HG03060 (cell line): ENCODE data around the gene BRWD1.

Source experiments
- ATAC-seq: cut with Tn5 transposase; IDR thresholded peaks from one replicate; pipeline ENCODE4 v1.9.1; 2021; ENCODE audit warnings: low read depth, moderate number of reproducible peaks; ENCODE audit not compliant: unreplicated experiment

BRWD1 gene

DNA sequence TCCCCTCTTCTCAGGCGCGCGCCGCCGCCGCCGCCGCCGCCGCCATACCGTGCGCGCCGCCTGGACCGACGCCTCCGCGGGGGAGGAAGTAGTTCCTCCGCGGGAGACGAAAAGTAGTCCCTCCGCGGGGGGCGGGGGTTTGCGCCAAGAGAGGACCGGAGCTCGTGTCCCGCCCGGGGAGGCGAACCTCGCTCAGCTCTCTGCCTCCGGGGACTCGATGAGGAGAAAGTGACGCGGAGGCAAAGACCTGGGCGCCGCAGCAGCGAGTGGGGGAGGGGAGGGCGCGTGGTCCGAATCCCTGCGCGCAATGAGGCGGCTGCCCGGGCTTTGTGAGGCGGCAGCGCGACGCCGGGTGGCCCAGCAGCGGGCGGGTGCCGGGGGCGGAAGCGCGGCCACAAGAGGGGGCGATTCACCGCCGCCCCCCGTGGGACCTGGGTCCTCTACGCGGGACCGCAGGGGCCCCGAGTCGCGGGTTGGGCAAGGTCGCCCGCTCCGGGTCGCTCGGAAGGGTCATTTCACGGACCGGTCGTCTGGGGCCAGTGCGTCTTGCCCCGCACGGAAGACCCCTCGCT, at the start of gene BRWD1:
Gene BRWD1 (minus strand): TSS at position 62 of the 572 bp plus-strand sequence. CDS start 141 bp downstream, outside the sequence.
- no peak for ATAC-seq

DNA sequence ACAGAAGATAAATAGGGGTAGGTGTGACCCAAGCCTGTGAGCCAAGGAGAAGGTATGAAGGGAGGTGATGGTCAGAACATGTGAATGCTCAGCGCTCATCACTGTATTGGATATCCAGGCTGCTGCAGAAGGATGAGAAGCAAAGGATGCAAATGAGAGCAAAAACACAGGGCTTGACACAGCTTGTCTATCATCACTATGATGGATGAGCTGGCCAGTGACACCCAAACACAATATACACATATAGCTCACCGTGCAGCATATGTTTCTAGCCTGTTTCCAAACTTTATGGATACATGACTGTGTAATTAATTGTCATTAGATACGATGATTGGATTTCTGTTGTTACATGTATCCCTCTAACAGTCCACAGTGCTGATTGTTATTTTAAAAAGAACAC, 49.3 kb upstream of the BRWD1 start:
- ATAC-seq: no peak

DNA sequence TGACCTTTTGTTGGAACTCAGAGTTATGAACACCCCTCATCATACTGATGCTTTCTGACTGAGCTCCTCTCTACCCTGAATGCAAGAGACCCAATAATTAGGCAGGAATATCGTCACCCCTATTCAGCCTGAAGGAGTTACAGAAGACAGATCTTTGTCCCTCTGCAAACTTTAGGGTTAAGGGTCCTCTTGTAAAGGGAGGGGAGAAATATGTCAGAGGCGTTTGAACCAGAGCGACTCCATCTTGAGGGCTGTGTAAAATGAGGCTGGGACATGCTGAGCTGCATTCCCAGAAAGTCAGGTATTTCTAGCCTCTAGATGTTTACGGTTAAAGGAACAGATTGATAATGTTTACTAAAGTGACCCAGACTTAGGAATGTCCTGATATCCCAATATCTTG, 46.0 kb upstream of the BRWD1 start:
- ATAC-seq: no peak

DNA sequence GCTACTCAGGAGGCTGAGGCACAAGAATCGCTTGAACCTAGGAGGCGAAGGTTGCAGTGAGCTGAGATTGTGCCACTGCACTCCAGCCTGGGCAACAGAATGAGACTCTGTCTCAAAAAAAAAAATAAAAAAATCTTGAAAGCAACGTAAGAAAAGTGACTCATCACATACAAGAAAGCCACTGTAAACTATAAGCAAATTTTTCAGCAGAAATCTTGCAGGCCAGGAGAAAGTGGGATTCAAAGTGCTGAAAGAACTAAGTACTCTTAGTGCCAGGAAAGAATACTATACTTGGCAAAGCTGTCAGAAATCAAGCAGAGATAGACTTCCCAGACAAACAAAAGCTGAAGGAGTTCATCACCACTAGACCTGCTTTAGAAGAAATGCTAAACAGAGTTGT, 39.9 kb upstream of the BRWD1 start:
- ATAC-seq: no peak

DNA sequence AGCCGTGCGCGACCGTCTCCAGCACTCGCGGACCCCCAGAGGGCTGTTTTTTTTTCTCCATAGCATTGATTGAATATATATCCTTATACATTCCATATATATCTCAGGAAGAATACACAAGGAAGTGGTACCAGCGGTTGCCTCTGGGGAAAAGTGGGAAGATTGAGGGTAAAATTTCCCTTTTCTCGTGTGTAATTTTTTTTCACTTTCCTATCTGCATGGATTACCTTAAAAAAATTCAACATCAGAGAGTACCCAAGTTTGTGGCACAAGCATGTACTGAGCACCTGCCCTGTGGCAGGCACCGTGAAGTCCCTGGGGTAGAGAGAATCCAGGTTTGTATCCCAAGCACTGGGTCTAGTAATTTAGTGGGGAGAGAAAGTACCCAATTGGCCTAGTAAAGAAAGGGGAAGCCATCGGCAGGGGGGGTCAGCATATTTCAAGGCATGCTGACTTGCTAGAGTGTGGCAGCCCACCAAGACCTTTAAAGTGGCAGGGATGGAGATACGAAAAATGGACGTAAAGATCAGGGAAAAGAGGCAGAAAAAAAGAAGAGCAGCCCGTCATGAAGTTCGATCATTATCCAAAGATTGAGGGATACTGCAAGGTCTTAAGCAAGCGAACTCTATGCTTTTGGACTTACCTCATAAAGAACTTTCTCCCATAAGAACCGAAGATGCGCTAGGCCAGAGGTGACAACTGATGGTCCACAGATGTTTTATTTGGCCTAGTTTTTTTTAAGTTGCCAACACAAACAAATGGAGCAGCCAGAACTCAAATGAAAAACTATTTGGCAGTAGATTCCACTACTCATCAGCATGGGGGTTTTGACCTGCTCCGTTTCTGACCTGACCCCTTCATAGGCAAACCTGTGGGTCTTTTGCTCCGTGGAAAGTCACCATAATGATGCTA, 36.9 kb upstream of the BRWD1 start:
- no peak for ATAC-seq

DNA sequence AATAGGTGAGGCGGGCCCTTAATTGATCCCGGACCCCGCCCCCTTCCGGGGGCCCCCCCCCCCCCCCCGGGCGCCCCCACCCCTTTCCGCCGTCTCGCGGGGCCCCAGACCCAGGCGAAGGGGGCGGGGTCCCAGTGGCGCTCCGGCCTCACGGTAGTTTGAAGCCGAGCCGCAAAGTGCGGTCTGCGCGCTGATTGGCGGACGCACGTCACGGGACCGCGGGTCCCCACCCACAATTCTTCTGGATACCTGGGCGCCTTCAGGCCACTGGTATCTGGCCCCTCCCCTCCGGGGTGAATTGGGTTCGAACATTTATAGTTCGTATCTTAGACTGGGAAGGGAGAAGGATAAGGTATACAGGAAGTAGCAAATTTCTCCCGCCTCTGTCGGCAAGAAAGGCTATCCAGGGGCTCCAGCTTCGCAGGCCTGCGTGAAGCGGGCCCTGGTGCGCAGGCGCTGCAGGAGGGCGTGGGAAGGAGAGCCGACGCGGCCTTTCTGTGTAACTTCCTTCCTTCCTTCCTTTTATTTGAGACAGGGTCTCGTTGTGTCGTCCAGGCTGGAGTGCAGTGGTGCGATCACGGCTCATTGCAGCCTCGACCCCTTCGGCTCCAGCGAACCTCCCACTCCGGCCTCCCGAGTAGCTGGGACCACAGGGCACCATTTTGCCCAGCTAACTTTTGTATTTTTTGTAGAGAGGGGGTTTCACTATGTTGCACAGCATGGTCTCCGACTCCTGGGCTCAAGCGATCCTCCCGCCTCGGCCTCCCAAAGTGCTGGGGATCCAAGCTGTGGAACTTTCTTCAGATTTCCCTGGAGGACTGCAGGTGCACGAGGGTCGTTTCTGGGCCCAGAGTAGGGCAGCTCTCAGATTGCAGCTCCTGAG, 36.0 kb upstream of the BRWD1 start:
- ATAC-seq: peak; percentile 87

DNA sequence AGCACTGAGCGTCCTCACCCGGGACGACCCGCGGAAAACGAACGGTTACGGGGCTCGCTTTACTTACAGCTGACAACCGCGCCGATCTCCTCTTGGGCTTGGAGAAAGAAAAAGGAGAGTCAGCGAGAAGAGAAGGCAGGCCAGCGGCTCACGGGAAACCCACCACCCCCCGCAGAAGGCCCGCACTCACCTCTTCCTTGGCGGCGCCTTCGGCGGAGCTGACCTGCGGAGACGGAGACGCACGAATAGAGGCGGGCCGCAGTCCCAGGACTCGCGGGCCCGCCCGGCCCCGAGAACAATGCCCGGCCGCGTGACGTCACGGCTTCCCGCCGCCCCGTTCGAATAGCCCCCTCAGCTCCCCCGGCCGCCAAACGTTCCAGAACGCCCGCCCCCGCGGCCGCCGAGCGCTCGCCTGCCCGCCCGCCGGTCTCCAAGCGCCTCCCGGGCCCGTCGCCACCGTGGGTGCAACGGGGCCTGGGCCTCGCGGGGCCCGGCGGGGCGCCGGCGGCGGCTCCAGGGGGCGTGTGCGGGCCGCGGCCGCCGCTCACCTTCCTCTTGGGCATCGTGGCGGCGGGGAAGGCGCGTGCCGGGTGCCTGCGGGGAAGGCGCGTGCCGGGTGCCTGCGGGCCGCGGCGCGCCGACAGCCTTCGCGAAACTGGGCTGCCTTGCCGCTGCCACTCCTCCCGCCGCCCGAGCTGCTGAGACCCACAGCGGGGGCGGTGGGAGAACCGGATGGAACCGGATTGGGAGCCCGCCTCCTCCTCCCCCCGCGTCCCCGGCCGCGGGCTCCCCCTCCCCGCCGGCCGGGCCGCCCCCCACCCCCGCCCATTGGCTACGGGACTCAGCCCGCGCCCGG, 35.2 kb upstream of the BRWD1 start, which contains the start of gene HMGN1:
Gene HMGN1 (minus strand): TSS at position 734 of the 856 bp plus-strand sequence. CDS start 171 bp downstream, at position 563.
- peak; percentile 23 for ATAC-seq

DNA sequence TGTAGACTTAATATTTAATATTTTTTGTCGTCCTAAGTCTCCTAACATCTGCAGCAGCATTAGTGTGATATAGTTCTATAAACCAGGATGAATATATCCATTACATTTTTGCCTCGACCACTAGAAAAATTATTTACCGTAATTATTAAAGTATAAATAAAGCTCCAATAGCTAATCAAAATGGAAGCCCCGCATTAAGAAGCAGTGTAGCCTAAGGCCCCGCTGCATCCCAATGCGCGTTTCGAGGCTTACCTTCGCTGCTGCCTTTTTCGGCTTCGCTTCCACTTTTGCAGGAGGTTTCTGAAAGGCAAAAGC, 34.6 kb upstream of the BRWD1 start:
- no peak for ATAC-seq

DNA sequence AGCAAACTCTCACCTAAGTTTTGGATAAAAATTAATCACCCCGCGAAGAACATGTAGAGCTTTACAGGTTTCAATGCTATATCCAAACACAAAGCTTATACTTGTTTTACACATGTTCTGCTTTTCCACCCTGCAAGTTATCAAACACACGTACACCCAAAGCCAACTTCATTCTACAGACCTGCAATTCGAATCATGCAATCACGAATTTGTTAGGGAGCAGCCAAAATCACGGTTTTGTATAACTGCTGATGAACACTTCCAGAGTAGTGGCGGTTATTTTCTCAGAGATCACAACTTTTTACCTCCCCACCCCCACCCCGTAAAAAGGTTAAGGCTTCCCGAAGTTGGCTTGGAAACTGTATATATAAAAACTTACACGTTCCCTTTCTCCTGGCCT, 34.1 kb upstream of the BRWD1 start:
- ATAC-seq: no peak

DNA sequence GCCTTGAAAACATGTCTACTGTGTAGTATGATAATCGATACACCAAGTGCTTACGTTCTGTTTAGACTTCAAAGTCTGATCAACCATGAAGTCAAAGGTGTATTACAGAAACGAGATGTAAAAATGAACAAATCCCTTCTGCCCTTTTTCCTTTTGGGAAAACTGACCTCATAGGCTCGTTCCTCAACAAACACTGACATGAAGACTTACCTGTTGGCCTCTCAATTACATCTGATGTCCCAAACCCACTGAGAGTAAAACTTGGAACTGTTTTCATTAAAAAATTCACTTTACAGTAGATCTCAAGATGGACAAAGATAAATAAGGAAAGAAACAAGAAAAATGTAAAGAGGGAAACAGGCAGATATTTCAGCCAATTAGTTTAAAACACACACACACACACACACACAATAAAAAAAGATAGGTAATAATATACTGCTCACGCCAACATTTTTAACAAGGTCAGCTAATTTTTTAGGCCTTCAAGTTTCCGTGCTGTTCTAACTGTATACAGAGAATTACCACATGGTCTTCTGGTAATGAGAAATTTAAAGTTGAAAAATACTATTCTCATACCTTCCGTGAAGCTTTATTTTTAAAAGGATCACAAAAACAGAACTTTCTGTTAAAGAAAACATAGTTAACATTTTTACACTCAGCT, 33.4 kb upstream of the BRWD1 start:
- no peak for ATAC-seq

DNA sequence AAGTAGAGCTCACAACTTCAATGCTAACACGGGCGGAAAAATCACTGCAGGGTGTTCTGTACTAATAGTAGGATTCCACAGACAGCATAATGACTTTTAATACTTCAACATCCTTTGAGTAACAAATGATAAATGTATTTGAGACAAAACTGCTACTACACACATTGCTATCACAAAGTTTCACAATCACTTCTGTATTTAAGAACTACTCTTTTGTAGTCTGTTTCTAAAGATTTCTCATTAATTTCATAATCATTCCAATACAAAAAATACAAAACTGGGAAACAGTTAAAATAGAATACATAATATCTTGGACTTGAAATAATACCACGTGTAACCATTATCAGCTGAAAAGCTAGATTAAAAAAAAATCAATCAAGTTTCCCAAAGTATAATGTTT, 32.8 kb upstream of the BRWD1 start:
- ATAC-seq: no peak

DNA sequence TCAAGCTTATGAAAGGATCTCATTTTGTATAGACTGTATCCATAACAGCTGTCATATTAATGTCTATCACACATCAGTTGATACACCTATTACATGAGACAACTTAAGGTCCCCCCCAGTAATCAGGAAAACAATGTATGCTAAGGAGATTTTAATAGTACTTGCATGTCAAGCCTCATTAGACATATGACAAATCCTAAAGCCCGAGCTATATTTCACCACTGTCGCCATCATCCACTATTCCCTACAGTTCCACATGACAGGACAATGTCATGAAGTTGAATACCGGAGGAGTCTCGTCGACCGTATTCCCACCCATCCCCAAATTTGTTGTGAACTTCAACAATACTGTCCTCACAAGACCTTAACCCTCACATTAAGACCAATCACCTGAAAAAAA, 32.0 kb upstream of the BRWD1 start:
- ATAC-seq: no peak

DNA sequence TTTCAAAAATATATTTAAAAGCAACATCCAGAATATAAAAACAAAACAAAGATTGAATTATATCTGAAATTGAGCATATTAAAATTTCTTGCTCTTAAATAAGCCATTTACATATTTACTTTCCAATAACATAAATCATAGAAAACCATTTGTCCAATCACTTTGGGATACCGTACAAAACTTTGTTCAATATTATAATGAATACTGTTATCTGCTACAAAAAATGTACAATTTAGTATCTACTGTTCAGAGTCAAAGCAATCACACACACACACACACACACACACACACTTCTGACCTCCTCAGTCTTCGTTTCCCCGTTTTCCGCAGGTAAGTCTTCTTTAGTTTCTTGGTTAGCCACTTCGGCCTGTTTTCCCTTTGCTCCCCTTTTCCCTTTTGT, 31.4 kb upstream of the BRWD1 start:
- ATAC-seq: no peak

DNA sequence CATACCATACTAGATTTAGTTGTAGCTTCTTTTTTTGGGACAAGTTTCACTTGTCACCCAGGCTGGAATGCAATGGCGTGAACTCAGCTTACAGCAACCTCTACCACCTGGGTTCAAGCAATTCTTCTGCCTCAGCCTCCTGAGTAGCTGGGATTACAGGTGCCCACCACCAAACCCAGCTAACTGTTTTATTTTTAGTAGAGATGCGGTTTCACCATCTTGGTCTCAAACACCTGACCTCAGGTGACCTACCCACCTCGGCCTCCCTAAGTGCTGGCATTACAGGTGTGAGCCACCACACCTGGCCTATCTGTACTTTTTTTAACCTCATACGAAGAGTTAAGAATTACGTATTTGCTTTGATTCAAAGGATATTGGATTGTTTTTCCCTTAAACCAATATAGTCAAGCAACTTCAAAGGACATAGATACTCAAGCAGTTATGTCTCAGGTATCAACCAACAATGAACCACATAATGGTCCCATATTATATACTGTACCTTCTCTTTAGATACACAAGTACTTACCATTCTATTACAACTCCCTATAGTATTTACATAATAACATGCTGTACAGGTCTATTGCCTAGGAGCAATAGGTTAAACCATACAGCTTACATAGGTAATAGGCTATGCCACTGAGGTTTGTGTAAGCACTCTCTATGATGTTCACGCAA, 28.0 kb upstream of the BRWD1 start:
- ATAC-seq: no peak

DNA sequence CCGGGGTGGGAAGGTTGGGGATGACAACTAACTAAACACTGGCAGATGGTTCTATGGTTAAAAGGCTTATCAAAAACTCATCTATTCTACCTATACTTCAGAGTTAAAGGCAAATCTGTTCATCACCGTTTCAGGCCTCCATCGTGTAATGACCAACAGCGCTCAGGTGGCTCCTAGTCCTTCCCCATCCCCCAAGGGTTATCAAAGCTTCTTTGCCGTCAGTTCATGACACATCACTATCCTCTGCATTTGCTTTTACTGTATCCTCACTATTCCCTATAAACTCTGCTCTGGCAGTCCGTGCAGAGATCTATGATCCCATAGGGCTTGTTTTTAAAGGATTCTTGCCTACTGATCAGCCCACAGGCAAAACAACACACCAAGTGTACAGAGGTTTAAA, 27.3 kb upstream of the BRWD1 start:
- no peak for ATAC-seq

DNA sequence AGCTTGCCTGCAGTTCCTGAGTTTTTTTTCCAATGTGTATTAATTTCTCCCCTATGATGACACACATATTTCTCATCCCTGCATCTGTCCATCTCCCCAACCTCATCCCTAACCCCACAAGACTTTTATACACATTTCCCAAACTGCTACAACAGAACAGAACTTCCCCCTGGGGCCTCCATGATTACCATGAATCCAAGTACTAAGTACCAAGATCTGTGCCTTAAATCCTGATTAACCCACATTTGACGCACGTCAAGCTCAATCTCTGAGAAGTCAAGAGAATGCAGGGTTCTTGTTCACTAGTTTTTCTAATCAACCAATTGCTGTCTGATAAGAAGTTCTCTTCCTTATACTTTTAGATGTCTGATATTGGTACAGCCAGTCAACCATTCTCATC, 25.8 kb upstream of the BRWD1 start:
- no peak for ATAC-seq

DNA sequence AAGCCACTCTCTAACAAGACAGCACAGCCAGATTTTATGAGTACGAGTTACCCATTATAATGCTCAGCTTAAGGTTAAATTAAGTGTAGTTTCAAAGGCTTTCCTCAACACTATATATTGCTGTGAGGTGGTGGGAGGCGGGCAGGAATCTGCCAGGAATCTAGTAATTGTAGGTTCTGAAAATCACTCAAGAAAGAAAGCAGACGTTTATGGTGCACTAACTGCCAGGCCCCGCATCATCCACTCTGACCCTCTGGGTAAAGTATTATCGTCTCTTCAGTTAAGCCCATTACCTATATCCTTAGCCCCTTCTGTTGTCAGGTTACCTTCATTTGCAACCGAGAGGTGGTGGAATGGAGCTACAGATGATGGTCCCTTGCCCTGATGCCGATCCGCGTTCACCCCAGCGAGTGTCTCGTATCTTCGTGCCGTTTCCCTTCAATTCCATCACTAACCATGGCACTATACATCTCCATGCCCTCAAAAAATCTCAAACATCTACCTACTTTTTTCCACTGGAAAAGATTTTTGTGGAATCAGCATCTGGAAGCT, 23.1 kb upstream of the BRWD1 start:
- no peak for ATAC-seq

DNA sequence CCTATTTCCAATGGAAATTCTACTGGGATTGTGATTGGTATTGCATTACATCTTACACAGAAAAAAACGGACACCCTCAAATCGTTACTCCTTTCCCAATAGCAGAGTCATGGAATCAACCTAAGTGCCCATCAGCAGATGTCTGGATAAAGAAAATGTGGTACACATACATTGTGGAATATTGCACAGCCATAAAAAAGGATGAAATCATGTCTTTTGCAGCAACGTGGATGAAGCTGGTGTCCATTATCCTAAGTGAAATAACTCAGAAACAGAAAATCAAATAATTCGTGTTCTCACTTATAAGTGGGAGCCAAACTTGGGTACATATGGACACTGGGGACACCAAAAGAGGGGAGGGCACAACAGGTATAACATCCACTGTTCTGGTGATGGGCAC, 21.2 kb upstream of the BRWD1 start:
- no peak for ATAC-seq

DNA sequence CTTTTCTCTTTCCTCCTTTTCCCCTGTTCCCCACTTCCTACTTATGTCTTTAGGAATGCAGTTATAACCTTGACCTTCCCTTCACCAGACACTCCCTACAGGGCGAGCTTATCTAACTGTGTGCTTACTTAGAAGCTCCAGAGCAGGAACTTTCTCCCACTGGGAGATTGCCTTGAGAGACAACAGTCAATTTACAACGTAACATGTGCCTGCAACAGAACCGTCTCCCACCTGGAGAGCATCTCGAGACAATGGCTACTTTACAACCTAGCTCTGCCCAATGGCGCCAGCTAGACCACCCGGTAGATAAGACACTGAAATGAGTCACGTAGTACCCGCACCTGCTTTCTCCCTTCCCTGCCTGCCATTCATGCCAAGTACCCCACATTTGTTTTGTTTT, 18.7 kb upstream of the BRWD1 start:
- no peak for ATAC-seq
